Uterus (tissue), 4 donors: ENCODE measurements around the gene HDAC4. TPM values are rescaled to one million over a fixed set of nuclear protein-coding genes. Genes with fewer than 3 reads are reported as not detected.

Experiments used
- DNase-seq, 2 donors: peaks; one replicate each; pipeline ENCODE4 v3.0.0-alpha.2; 2019 to 2020
- H3K27ac ChIP-seq, 2 donors: fragments of 200-600 bp; sonication (generic); 1 replicate in 1 of 2; 2 replicates in 1 of 2; pipeline ENCODE4 v1.5.1; 2016 to 2018
- H3K27me3 ChIP-seq, 2 donors: fragments of 200-600 bp; sonication (generic); one replicate each; pipeline ENCODE4 v1.5.1; 2018 to 2019; ENCODE audit warnings: control low read depth in 1 of 2
- H3K36me3 ChIP-seq, 2 donors: fragments of 200-600 bp; sonication (generic); one replicate each; pipeline ENCODE4 v1.5.1; 2019; ENCODE audit warnings: control low read depth in 1 of 2
- H3K4me1 ChIP-seq, 2 donors: fragments of 200-600 bp; sonication (generic); one replicate each; pipeline ENCODE4 v1.5.1; 2018 to 2019; ENCODE audit warnings: control low read depth in 1 of 2
- H3K4me3 ChIP-seq, 2 donors: fragments of 200-600 bp; sonication (generic); 1 replicate in 1 of 2; 2 replicates in 1 of 2; pipeline ENCODE4 v1.5.1; 2018 to 2019; ENCODE audit warnings: mild to moderate bottlenecking in 1 of 2
- H3K9me3 ChIP-seq, 2 donors: fragments of 200-600 bp; sonication (generic); one replicate each; pipeline ENCODE4 v1.5.1; 2019; ENCODE audit warnings: control low read depth in 1 of 2
- POLR2A ChIP-seq, 2 donors: fragments of 450-650 bp; IDR thresholded peaks; one replicate each; pipeline ENCODE4 v1.6.1; 2016; ENCODE audit warnings: antibody characterized with exemption in 2 of 2, mild to moderate bottlenecking in 1 of 2, moderate library complexity in 1 of 2
- intact Hi-C: fragments of 100-400 bp; cut with DNase I; formaldehyde crosslinking; loops from one replicate; pipeline ENCODE4 v1.15.1; 2023; ENCODE audit warnings: low total_unique reads
- total RNA-seq, 4 donors: library from RNA; depleted of rRNA in 3 of 4; stranded (reverse); fragments of >200 nt in 3 of 4; gene quantifications; one replicate each; pipeline versions ENCODE4 v1.1.0 to v1.2.4, GENCODE V29; 2014 to 2023
- TF ChIP-seq, protein P1 (sequence below), 4 experiments: fragments of 200-600 bp in 2 of 4; fragments of 450-650 bp in 2 of 4; sonication (generic) in 2 of 4; IDR thresholded peaks; one replicate each; pipeline ENCODE4 v1.5.1; 2016 to 2019; ENCODE audit warnings: antibody characterized with exemption in 4 of 4, mild to moderate bottlenecking in 2 of 4, moderate library complexity in 1 of 4
- donor health status: DM: yes; HTN: yes; CAD: no.

The HDAC4 gene
- total RNA-seq, 4 donors from 2014 or later = 42.1 to 91.5 (median 73.4) TPM

GRCh38 chr2:239203443-239204135, 197.2 kb downstream of the HDAC4 start:
- Histone ChIP-seq H3K9me3 (no peaks in the 10 kb centered on the region), H3K27me3 (no peaks in the 10 kb centered on the region), H3K36me3 (no peaks in the 10 kb centered on the region), H3K4me1 (no peaks in the 10 kb centered on the region), H3K27ac (no peak overlapping the region), H3K4me3 (no peak overlapping the region)
- intact Hi-C loops = no loop called here
- TF ChIP-seq, protein P1, sequence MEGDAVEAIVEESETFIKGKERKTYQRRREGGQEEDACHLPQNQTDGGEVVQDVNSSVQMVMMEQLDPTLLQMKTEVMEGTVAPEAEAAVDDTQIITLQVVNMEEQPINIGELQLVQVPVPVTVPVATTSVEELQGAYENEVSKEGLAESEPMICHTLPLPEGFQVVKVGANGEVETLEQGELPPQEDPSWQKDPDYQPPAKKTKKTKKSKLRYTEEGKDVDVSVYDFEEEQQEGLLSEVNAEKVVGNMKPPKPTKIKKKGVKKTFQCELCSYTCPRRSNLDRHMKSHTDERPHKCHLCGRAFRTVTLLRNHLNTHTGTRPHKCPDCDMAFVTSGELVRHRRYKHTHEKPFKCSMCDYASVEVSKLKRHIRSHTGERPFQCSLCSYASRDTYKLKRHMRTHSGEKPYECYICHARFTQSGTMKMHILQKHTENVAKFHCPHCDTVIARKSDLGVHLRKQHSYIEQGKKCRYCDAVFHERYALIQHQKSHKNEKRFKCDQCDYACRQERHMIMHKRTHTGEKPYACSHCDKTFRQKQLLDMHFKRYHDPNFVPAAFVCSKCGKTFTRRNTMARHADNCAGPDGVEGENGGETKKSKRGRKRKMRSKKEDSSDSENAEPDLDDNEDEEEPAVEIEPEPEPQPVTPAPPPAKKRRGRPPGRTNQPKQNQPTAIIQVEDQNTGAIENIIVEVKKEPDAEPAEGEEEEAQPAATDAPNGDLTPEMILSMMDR (IDR thresholded peaks at IDR 0.05) = no peak
- TF ChIP-seq POLR2A (IDR thresholded peaks at IDR 0.05) = no peak
- DNase-seq = no peak

- DNase-seq = no peak
Observed at GRCh38 chr2:239202836-239203235, 198.0 kb downstream of the HDAC4 start.

DNA sequence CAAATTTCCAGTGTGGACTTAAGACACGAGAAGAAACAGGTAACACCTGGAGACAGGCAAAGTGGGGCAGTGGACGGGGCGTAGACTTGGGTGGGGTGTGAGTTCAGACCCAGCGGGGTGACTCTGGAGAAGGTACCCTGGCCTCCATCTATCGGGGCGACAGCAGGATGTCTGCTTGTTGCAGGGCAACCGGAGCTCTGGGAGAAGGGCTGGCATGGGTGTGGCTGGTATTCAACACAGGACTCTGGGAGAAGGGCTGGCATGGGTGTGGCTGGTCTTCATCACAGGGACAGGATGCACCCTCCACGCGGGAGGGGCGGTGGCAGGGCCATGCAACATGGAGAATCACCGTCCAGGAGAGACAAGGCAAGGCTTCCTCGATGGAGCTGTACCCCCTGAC, 198.5 kb downstream of the HDAC4 start:
- Histone ChIP-seq H3K4me1 (no peaks in the 10 kb centered on the region), H3K27me3 (no peaks in the 10 kb centered on the region), H3K4me3 (no peak overlapping the region), H3K9me3 (no peaks in the 10 kb centered on the region), H3K27ac (peak overlapping the region in 1 of 2 donors; percentile 68), H3K36me3 (no peaks in the 10 kb centered on the region)
- DNase-seq = no peak
- intact Hi-C loops = no loop called here
- TF ChIP-seq, protein P1 (IDR thresholded peaks at IDR 0.05) = no peak
- TF ChIP-seq POLR2A (IDR thresholded peaks at IDR 0.05) = no peak

More at GRCh38 chr2:239202836-239203235, 198.0 kb downstream of the HDAC4 start:
- Histone ChIP-seq H3K4me3 (no peak overlapping the region), H3K4me1 (no peaks in the 10 kb centered on the region), H3K9me3 (no peaks in the 10 kb centered on the region), H3K27ac (no peak overlapping the region), H3K27me3 (no peaks in the 10 kb centered on the region), H3K36me3 (no peaks in the 10 kb centered on the region)
- intact Hi-C loops = no loop called here
- TF ChIP-seq POLR2A (IDR thresholded peaks at IDR 0.05) = no peak

DNA sequence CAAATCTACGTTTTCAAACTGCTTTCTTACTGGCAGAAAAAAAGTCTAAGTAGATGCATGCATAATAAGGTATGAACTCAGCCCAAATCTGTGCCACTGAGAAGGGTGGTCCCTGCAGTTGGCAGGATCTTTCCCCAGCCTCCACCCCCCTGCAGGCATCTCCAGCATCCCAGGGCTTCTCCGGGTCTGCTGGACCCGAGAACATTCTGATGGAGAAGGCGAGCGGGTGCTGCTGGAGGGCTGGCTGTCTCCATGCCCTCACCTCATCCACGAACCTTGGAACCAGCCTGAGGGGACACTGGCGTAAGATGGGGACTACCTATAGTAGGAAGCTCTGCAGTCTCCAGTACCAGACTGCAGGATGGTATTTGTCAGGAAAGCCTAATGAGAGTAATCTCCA, 198.9 kb downstream of the HDAC4 start:
- Histone ChIP-seq H3K4me1 (no peaks in the 10 kb centered on the region), H3K27me3 (no peaks in the 10 kb centered on the region), H3K36me3 (no peaks in the 10 kb centered on the region), H3K27ac (peak overlapping the region in 1 of 2 donors; percentile 68), H3K4me3 (no peak overlapping the region), H3K9me3 (no peaks in the 10 kb centered on the region)
- no peak for TF ChIP-seq POLR2A (IDR thresholded peaks at IDR 0.05)
- TF ChIP-seq, protein P1 (IDR thresholded peaks at IDR 0.05) = no peak
- no peak for DNase-seq
- intact Hi-C loops = no loop called here

DNA sequence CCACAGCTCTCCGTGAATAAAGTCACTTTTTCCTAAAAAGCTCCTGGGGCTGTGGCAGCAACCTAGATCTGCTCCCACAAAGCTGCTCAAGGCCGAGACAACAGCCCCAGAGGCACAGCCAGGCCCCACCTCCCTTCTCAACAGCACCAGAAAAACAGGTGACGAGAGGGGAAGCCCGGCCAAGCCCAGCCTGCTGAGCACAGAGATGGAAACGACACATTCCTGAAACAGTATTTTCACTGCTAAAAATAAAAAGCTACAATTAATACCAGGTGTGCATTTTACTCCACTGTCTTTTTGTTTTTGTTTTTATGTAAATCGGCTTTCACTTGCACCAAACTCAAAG, 199.3 kb downstream of the HDAC4 start:
- intact Hi-C loops = no loop called here
- DNase-seq = peak; percentile 57 to 62
- no peak overlapping the region for H3K4me3 ChIP-seq

More for the DNA sequence above, 199.3 kb downstream of the HDAC4 start:
- Histone ChIP-seq H3K4me1 (no peaks in the 10 kb centered on the region), H3K27me3 (no peaks in the 10 kb centered on the region), H3K27ac (peak overlapping the region; percentile 36 to 68), H3K9me3 (no peaks in the 10 kb centered on the region), H3K36me3 (no peaks in the 10 kb centered on the region)
- no peak for TF ChIP-seq POLR2A (IDR thresholded peaks at IDR 0.05)
- TF ChIP-seq, protein P1 (IDR thresholded peaks at IDR 0.05) = no peak
